ENCODE measurements around the gene DUSP5.
A peak's percentile ranks its signal among the peaks of the same experiment; 100 is the strongest.
"Not testable (repeated sequence)": the region's sequence is repeated elsewhere in the genome, so short reads cannot be mapped to it uniquely, and the experiment has no call there.

Gene DUSP5

DNA sequence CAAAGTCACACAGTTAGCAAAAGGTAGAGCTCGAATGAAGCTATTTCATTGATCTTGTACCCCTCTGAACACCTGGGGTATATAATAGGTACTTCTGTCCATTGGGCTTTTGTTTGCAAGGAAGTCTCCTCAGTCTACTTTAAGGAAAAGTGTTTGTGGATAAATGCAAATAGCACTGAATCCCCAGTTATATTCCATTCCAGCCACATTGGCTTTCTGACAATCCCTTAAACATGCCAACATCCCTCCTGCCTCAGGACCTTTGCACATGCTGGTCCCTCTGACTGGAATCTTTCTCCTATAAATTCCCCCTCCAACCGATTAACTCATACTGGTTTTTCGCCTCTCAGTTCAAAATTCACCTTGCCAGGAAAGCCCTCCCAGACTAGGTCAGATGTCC is 17.1 kb downstream of the DUSP5 start:
- DNase-seq (ENCODE audit: low read depth in 1 of 2, low spot score in 1 of 2): no peak

DNA sequence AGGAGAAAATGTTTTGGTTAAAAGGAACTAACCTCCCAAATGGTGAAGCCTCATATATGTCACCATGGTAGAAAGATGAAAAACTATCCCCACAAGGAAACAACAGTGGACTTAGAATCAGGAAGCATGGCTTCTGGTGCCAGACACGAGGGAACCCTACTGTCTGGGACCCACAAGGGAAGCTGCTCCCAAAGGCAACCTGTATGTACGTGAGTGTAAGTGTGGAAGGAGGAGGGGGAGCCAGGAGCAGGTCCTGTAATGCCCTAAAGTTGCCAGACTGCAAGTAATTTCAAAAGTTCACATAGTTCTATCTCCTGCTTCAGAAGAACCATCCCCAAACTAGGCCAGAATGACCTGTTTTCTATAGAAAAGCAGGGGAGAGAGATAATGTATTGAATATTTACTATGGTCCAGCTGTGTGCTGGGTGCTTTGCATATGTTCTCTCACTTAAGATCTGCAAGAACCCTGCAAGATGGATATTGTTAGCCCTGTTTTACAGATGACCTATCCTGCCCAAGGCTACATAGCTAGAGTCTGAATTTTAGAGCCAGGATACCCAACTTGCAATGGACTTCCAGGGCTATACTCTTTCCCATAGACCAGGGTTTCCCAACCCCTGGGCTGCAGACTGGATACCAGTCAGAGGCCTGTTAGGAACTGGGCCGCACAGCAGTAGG is 19.2 kb downstream of the DUSP5 start:
- no peak for DNase-seq (ENCODE audit: low read depth in 1 of 2, low spot score in 1 of 2)

DNA sequence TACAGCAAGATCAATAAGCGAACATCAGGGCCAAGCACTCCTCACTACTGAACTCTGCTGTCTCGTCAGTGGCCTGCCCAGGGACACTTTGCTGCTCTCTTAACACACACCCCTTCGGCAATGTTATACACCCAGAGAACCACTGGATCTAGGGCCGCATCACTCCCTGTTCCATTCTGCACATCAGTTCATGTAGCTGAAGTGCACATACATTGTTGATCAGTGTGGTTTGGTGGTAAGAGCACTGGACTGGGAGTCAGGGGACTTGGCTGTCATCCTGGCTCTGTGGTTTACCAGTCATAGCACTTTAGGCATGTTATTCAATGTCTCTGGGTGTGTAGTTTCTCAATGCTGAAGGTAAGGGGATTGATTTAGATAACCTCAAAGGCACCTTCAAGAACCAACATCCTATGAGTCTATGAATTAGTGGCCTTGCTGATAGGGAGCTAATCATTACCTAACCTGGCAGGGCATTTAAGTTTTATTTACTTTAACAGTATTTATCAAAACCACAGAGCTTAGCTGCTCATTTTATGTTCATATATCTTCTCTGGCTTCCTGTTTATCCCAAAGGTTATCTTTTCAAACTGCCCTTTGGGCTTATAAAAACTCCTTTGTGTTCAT is 24.8 kb downstream of the DUSP5 start:
- DNase-seq (ENCODE audit: low read depth in 1 of 2, low spot score in 1 of 2): no peak

DNA sequence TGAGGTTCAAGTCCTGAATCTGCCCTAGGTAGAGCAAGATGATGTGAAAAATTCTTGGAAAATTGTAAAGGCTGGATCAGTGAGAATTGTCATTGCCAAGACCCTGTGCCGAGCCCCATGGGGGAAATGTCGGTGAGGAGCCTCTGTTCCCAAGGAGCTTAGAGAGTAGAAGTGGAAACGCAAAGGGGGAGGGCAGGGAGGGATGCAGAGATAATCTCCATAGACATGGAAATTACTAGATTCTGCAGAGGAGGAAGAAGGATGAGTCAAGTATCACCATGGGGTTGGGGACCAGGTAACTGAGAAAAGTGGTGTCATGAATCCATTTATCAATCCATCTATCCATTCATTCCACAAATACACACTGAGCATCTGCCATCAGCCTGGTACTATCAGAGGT is 26.0 kb downstream of the DUSP5 start:
- no peak for DNase-seq (ENCODE audit: low read depth in 1 of 2, low spot score in 1 of 2)

DNA sequence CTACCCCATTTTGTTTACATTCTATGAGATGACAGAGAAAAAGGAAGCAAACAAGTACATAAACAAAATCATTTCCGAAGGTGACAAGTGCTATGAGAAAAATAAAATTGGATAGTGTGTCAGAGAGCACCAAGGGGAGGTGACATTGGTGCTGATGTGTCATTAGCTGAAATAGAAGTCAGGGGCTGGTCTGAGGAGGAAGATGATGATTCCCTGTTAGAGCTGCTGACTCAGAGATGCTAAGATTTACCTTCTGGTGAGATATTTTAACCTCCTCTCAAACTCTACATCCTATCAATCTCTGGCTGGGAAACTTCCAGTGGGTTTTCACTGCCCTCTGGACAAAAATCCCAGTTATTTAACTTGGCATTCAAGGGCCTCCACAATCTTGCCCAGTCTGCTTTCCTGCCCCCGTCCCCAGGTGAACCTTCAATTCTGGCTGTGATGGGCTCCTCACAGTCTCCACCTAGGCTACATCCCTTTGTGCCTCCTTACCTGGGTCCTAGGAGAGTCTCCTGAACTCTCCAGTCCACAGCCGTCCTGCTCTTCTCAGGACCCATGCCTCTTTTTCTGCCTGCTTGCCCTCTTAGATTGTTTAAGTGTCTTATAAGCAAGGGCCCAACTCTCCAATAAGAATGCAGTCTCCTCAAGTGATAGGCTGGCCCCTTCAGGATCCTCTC is 26.6 kb downstream of the DUSP5 start:
- no peak for DNase-seq (ENCODE audit: low read depth in 1 of 2, low spot score in 1 of 2)

DNA sequence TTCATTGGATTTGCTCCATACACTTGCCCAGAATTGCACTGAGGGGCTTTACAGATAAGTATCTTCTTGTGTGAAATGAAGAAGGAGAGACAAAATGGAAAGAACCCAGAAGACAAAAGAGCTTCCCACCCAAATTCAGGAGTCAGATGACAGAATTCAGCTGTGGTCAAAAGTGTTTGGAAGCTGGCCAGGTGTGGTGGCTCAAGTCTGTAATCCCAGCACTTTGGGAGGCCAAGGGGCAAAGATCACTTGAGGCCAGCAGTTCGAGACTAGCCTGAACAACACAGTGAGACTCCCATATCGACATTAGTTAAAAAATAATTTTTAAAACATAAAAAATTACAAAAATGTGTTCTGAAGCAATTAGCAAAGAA is 27.1 kb downstream of the DUSP5 start:
- DNase-seq (ENCODE audit: low read depth in 1 of 2, low spot score in 1 of 2): no peak

DNA sequence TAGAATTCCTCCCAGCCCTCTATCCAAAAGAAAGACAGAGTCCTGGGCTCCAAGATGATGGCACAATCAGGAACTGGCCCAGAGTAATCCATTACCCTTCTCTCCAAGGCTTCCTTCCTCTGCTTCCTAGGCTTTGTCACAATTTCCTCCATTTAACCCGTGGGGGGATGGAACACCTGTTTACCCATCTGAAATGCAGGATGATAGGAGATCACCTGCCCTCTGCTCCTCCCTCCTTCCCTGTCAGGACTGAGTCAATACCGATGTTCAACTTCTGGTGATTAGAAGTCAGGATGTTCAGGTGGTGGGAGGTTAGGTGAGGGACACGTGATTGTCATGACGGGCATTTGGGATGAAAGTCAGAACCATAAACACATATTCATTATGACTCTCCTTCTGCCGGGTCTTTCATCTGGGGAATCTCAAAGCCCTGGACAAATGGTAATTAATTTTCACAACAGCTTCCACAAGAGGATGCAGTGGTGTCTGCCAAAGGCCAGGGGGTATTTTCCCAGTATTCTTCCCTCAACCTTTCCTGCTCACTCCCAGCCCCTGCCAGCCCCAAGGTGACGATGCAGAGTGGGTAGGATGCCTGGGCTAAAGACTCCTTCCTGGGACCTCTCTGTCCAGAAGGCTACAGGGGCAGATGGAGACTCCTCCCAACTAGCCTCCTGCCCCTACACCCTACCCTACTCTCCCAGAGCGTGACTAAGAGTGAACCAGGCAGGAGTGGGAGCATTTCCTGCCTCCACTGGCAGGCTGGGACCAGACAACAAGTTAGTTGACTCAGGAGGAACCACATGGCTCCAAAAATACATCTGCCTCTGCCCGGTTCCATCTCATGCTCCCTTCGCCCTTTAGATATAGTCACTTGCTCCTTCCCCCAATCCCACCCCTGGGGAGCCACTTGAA is 27.9 kb downstream of the DUSP5 start:
- no peak for DNase-seq (ENCODE audit: low read depth in 1 of 2, low spot score in 1 of 2)

DNA sequence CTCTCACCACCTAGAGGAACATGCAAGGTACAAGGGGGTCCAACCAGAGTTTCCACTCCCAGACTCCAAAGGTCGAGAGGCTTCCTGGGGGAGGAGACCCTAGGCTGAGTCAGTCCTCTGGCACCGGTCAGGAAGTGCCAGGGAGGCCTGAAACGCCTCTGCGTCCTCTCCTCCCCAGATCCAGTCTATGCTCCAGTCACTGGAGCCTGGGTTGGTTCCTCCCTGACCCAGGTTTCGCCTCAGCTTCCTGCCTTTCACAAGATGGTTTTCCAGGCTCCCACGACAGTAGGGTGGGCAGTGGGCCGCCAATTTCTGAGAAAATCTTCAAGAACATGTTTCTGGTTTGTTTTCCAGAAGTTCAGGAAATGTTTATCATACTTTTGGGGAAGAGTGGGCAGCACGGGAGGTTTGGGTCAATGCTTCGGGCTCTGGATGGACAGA is 30.0 kb downstream of the DUSP5 start:
- no peak for DNase-seq (ENCODE audit: low read depth in 1 of 2, low spot score in 1 of 2)

DNA sequence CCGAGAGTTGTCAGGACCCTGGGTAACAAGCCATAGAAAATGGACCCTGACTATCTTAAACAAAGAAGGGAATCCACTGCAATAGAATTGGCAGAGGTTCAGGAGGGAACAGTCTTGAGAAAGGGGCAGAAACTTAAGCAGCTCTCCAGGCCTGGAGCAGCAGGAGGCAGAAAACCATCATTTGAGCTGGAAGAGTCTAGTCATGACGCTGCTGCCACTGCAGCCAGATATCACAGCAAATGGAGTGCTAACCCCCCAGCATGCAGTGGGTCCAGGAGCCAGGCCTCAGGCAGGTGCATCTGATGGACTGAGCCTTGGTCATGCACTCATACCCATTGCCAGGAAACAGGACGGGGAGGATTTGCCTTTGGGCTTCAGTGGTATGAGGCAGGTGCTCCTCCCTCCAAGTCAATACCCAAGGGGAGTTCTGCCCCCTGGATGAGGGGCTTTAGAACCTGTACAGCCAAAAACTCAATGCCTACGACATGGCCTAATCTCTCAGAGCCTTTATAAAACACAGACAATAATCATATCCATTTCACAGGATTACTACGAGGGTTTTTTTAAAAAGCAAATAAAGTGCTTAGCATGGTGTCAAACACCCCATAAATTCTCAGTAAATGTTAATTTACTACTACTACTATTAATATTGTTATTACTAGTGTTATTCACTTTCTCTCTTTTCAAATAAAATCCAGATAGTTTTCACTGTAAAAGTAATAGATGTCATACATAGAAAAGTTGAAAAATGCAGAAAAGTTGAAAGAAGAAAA is 30.7 kb downstream of the DUSP5 start:
- no peak for DNase-seq (ENCODE audit: low read depth in 1 of 2, low spot score in 1 of 2)

DNA sequence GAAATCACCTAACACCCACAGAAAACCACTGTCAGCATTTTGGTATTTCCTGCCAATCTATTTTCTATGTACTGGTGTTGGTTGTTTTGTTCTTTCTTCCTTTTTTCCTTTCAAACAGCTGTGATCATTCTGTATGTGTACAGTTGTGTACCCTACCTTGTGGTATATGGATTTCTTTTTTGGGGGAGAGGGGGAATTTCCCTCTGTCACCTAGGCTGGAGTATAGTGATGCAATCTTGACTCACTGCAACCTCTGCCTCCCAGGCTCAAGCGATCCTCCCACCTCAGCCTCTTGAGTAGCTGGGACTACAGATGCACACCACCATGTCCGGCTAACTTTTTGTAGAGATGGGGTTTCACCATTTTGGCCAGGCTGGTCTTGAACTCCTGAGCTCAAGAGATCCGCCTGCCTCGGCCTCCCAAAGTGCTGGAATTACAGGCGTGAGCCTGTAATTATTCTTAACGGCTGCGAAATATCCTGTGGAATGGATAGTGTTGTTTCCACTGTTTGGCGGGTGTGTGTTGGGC is 31.4 kb downstream of the DUSP5 start:
- DNase-seq (ENCODE audit: low read depth in 1 of 2, low spot score in 1 of 2): not testable (repeated sequence)

DNA sequence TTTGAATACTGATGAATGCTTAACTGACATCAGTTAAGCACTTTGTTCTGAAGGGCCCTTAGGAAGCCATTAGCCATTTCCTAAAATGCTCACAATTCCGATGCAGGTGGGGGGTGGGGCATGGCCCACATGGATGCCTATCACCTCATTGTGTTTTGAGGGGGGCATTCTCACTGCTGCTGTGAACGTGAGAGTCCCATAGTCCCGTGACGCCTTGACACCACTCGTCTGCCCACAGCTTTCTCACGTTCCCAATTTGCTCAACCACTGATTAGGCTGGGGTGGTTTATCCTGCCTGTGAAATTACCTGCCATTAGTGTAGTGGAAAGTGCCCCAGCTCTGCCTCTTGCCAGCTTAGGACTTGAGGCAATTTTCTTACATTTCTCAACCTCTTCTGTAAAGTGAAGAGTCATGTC is 31.9 kb downstream of the DUSP5 start:
- DNase-seq (ENCODE audit: low read depth in 1 of 2, low spot score in 1 of 2): no peak

DNA sequence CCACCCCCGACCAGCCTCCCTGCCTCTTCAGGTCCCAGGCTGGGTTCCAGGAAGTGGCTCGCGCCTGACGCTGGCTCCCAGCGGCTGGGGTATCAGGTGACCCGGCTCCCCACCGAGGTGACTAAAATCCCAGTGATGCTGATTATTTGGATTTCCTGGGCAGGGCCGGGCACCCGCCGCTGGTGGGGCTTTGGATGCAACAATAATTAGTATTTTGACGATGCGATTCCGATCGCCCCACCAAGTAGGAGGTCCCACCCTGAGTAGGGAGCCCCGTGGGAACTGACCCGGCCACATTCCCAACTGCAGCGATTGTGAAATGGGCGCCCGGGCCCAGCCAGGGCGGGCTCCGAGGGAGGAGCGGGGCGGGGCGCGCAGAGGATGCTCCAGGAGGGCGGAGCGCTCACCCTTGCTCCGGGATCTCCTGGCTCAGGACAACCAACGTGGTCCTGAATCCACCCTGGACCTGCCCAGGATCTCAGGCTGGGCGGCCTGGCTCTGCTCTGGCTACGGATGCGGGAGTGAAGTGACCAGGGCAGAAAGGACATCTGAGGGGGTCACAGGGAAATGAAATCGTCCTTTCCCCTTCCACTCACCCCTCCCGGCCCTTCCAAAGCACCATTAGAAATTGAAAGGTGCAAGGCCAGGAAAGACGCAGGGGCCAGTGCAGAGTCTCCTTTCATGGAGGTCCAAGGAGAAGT is 32.6 kb downstream of the DUSP5 start:
- no peak for DNase-seq (ENCODE audit: low read depth in 1 of 2, low spot score in 1 of 2)

DNA sequence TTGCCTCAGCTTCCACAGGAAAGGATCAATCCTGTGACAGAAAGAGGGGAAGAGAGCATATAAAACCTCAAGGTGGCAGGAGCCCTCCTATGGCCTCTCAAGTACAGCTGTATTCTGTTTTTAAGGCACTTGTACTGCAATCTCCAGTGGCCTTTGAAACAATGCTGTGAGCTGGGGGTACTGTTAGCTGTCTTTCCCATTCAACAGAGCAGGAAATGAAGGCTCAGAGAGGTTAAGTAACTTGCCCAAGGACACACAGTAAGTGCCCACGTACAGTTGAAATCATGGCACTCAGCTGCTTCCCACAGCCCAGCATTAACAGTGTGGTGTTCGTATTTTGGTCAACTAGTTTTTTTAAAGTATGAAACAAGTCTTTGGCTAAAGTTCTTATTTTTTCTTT is 34.0 kb downstream of the DUSP5 start:
- no peak for DNase-seq (ENCODE audit: low read depth in 1 of 2, low spot score in 1 of 2)

DNA sequence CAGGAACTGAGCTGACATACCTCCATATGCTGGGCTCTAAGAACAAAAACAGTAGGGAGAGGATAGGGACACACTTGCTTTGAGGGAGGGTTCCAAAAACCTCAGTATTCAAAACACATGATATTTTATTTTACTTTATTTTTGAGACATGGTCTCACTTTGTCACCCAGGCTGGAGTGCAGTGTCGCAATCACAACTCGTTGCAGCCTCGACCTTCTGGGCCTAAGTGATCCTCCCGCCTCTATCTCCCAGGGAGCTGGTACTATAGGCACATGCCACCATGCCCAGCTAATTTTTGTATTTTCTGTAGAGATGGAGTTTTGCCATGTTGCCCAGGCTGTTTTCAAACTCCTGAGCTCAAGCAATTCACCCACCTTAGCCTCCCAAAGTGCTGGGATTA is 34.9 kb downstream of the DUSP5 start:
- DNase-seq (ENCODE audit: low read depth in 1 of 2, low spot score in 1 of 2): not testable (repeated sequence)

DNA sequence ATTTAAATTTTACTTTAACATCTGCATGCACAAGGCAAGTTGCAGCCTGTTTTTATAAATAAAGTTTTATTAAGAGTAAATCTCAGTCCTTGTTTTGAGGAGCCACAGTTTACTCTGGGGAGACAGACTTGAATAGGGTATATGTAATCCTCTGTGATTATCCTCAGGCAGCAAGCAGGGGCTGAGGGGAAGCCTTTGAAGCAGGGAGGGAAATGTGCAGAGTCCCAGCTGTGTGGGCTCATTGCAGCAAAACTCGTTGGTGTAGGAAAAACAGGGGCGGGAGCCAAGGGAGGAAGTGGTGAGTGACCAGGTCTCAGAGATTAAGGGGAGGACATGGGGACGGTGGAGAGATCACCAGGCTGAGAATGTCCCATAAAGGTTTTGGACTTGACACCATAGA is 35.4 kb downstream of the DUSP5 start:
- no peak for DNase-seq (ENCODE audit: low read depth in 1 of 2, low spot score in 1 of 2)

DNA sequence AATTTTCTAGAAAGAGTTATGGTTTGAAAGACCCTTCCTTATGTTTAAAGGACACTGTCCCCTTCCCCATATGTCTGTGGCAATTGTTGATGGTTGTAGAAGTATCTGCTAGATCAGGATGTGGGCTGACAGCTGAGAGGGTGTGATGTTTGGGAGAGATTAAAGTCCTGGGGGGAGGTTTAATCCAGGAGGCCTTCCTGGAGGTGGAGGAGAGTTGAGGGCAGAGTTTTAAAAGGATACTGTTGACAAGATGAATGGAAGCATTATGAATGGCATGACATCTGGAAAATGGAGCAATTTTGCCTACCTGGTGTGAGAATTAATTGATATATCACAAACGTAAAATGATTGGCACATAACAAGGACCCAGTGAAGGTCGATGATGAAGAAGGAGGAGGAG is 36.9 kb downstream of the DUSP5 start:
- no peak for DNase-seq (ENCODE audit: low read depth in 1 of 2, low spot score in 1 of 2)

DNA sequence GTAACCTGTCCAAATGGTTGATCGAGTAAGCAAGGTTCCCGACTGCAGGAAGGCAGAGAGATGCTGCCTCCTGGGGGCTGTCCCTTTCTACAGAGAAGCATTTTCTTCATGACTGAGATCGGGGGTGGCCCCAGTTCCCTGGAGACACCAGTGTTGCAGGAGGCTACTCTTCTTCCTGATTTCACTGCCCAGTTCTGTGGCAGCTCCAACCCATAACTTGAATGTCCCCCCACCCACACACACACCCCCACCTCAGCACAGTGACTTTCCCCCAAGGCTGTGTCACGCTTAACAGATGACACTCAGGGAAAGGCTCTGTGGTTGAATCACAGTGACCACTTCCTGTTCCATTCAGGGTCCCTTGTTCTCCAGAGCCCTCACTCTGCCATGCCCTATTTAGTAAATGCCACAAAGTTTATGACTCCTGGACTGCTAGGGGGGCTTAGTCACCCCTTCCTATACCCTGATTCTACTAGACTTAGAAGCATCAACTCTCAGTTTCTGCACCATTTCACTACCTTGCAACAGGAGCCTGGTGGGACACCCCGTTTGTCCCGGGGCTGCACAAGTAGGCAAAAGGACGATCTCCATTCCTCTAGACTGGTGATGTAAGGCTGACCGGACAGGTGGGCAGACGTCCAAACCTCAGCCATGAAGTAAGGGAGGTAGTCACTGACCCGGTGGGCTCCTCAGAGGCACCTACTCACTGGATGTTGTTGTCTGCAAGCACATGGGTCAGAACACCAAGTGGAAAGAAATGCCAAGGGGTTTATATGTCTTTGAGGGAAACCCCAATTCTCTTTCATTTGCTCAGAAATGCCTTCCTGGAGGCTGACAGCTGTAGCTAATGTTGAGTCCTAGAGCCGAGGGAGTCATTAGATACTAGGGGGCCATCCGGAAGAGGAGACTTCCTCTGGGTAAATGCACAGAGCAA is 38.5 kb downstream of the DUSP5 start:
- DNase-seq (ENCODE audit: low read depth in 1 of 2, low spot score in 1 of 2): peak; percentile 21 to 40

DNA sequence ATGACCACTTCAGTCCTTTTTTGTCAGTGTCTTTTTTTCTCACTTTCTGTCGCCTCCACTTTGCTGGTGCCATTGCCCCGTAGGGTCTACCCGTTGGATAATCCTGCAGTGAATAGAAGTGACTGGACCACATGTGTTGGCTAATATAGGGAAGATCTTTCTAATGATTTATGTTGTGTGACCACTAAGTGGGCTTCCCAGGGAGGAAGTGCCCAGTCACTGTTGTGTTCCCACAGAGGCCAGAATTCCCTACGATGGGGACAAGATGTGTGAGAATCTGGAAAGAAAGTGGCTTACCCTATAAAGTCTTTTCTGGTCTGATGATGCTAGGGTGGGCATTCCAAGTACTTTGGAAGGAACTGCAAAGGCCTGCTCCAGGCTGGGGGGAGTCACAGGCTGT is 41.4 kb downstream of the DUSP5 start:
- no peak for DNase-seq (ENCODE audit: low read depth in 1 of 2, low spot score in 1 of 2)

DNA sequence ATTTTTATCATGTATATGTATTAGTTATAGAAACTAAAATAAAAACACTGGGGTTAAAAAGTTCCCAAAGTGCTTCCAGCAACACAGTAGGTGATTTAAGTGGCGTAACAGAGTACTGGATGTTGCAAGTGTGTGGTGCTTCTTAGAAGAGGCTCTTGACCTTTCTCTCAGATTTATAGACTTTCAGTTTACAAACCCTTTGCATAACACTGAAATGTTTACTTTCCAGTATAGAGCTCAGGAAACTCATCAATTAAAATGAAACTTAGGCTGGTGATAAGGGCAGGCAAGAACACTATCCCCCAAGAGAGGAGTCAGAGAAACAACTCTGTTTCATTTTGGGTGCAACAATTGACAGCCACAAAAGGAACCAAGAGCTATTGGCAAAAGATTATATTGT is 42.3 kb downstream of the DUSP5 start:
- no peak for DNase-seq (ENCODE audit: low read depth in 1 of 2, low spot score in 1 of 2)
